H9 (cell line): ENCODE results near the gene OCRL. TPM values are rescaled to one million over a fixed set of nuclear protein-coding genes. Genes with fewer than 3 reads are reported as not detected.
"Not testable (repeated sequence)": the region's sequence is repeated elsewhere in the genome, so short reads cannot be mapped to it uniquely, and the experiment has no call there.

Experiments
- DNase-seq: peaks from one replicate; pipeline ENCODE4 v3.0.0-alpha.2; 2017
- H2AFZ ChIP-seq: one replicate; pipeline ENCODE4 v1.6.1; 2013; ENCODE audit warnings: mild to moderate bottlenecking, low read length, control low read depth, moderate library complexity
- H2AK5ac ChIP-seq: 2 replicates; pipeline ENCODE4 v1.6.1; 2013; ENCODE audit warnings: low read length, control low read depth, mixed read lengths; ENCODE audit not compliant: insufficient read length
- H2BK120ac ChIP-seq: one replicate; pipeline ENCODE4 v1.6.1; 2013; ENCODE audit warnings: low read depth, mild to moderate bottlenecking, low read length, control low read depth, inconsistent platforms; ENCODE audit not compliant: poor library complexity, severe bottlenecking
- H2BK12ac ChIP-seq: 2 replicates; pipeline ENCODE4 v1.6.1; 2013; ENCODE audit warnings: low read length, control low read depth, mixed read lengths, low read depth; ENCODE audit not compliant: insufficient read length
- H2BK15ac ChIP-seq: 2 replicates; pipeline ENCODE4 v1.6.1; 2013; ENCODE audit warnings: low read depth, low read length, control low read depth
- H2BK20ac ChIP-seq: one replicate; pipeline ENCODE4 v1.6.1; 2013; ENCODE audit warnings: low read depth, mild to moderate bottlenecking, low read length, control low read depth, inconsistent platforms; ENCODE audit not compliant: poor library complexity, severe bottlenecking
- H2BK5ac ChIP-seq: 2 replicates; pipeline ENCODE4 v1.6.1; 2013; ENCODE audit warnings: low read length, control low read depth, mixed read lengths; ENCODE audit not compliant: insufficient read length
- H3K14ac ChIP-seq: 2 replicates; pipeline ENCODE4 v1.6.1; 2013; ENCODE audit warnings: low read length, control low read depth; ENCODE audit not compliant: insufficient read depth
- H3K18ac ChIP-seq: 2 replicates; pipeline ENCODE4 v1.6.1; 2013; ENCODE audit warnings: low read depth, mild to moderate bottlenecking, mixed read lengths, low read length, control low read depth; ENCODE audit not compliant: insufficient read length
- H3K23ac ChIP-seq: 2 replicates; pipeline ENCODE4 v1.6.1; 2013; ENCODE audit warnings: low read length, control low read depth, mixed read lengths, low read depth; ENCODE audit not compliant: insufficient read length
- H3K23me2 ChIP-seq: 2 replicates; pipeline ENCODE4 v1.6.1; 2013; ENCODE audit warnings: low read depth, mild to moderate bottlenecking, mixed read lengths, low read length, control low read depth; ENCODE audit not compliant: insufficient read length, poor library complexity, severe bottlenecking
- H3K27ac ChIP-seq: 2 replicates; pipeline ENCODE4 v1.5.1; 2013; ENCODE audit warnings: low read length, control low read depth, mixed read lengths, low read depth; ENCODE audit not compliant: insufficient read length
- H3K27me3 ChIP-seq: 2 replicates; pipeline ENCODE4 v1.6.1; 2013; ENCODE audit warnings: low read length, control low read depth, inconsistent platforms; ENCODE audit not compliant: insufficient read depth
- H3K4ac ChIP-seq: 2 replicates; pipeline ENCODE4 v1.6.1; 2013; ENCODE audit warnings: low read depth, mild to moderate bottlenecking, control low read depth, inconsistent platforms, low read length, moderate library complexity
- H3K4me1 ChIP-seq: 2 replicates; pipeline ENCODE4 v1.6.1; 2013; ENCODE audit warnings: low read length, control low read depth, inconsistent platforms; ENCODE audit not compliant: insufficient read depth
- H3K4me2 ChIP-seq: 2 replicates; pipeline ENCODE4 v1.6.1; 2013; ENCODE audit warnings: low read length, control low read depth, mixed read lengths; ENCODE audit not compliant: insufficient read length, insufficient read depth
- H3K56ac ChIP-seq: 2 replicates; pipeline ENCODE4 v1.6.1; 2013; ENCODE audit warnings: low read depth, mild to moderate bottlenecking, mixed read lengths, low read length, control low read depth; ENCODE audit not compliant: insufficient read length
- H3K79me1 ChIP-seq: 2 replicates; pipeline ENCODE4 v1.6.1; 2013; ENCODE audit warnings: low read depth, mild to moderate bottlenecking, moderate library complexity, low read length, control low read depth, inconsistent platforms; ENCODE audit not compliant: insufficient read depth, poor library complexity, severe bottlenecking
- H3K79me2 ChIP-seq: 2 replicates; pipeline ENCODE4 v1.6.1; 2013; ENCODE audit warnings: low read length, control low read depth, inconsistent platforms; ENCODE audit not compliant: insufficient read depth
- H3K9ac ChIP-seq: 2 replicates; pipeline ENCODE4 v1.6.1; 2013; ENCODE audit warnings: low read length, control low read depth, mixed read lengths; ENCODE audit not compliant: insufficient read length; ENCODE audit errors: extremely low read depth
- H3K9me3 ChIP-seq: one replicate; pipeline ENCODE4 v1.6.1; 2013; ENCODE audit warnings: low read depth, low read length, inconsistent platforms; ENCODE audit not compliant: control insufficient read depth
- H3T11ph ChIP-seq: one replicate; pipeline ENCODE4 v1.6.1; 2013; ENCODE audit warnings: mild to moderate bottlenecking, low read length, control low read depth, inconsistent platforms
- H4K20me1 ChIP-seq: one replicate; pipeline ENCODE4 v1.6.1; 2013; ENCODE audit not compliant: control insufficient read depth, insufficient read length, insufficient read depth
- H4K5ac ChIP-seq: 2 replicates; pipeline ENCODE4 v1.6.1; 2013; ENCODE audit warnings: low read depth, mild to moderate bottlenecking, mixed read lengths, low read length, control low read depth; ENCODE audit not compliant: insufficient read length
- H4K8ac ChIP-seq: replicated peaks from 2 replicates; pipeline ENCODE4 v1.6.1; 2013; ENCODE audit warnings: low read length, control low read depth, mixed read lengths, low read depth; ENCODE audit not compliant: insufficient read length
- H4K91ac ChIP-seq: 2 replicates; pipeline ENCODE4 v1.6.1; 2013; ENCODE audit warnings: low read depth, mild to moderate bottlenecking, moderate library complexity, mixed read lengths, low read length, control low read depth; ENCODE audit not compliant: insufficient read length
- H3K27ac Mint-ChIP-seq, 3 experiments: 2 replicates in 2 of 3; 3 replicates in 1 of 3; pipeline ENCODE4 v1.8.0; 2020 to 2021; ENCODE audit warnings: mixed read lengths in 3 of 3, mild to moderate bottlenecking in 1 of 3, moderate library complexity in 1 of 3
- H3K27me3 Mint-ChIP-seq: 2 replicates; pipeline ENCODE4 v1.8.0; 2021; ENCODE audit warnings: low read depth, mild to moderate bottlenecking, moderate library complexity, mixed read lengths
- H3K36me3 Mint-ChIP-seq, 3 experiments: 2 replicates in 2 of 3; 3 replicates in 1 of 3; pipeline ENCODE4 v1.8.0; 2020 to 2021; ENCODE audit warnings: low read depth in 3 of 3, mixed read lengths in 3 of 3; ENCODE audit not compliant: insufficient read depth in 1 of 3
- H3K4me1 Mint-ChIP-seq, 2 experiments: 2 replicates each; pipeline ENCODE4 v1.8.0; 2020; ENCODE audit warnings: mixed read lengths in 2 of 2
- H3K4me3 Mint-ChIP-seq, 2 experiments: 2 replicates in 1 of 2; 3 replicates in 1 of 2; pipeline ENCODE4 v1.8.0; 2020 to 2021; ENCODE audit warnings: mild to moderate bottlenecking in 2 of 2, mixed read lengths in 2 of 2, moderate library complexity in 1 of 2
- H3K9me3 Mint-ChIP-seq, 2 experiments: 2 replicates in 1 of 2; 3 replicates in 1 of 2; pipeline ENCODE4 v1.8.0; 2020; ENCODE audit warnings: mild to moderate bottlenecking in 2 of 2, mixed read lengths in 2 of 2, moderate library complexity in 1 of 2
- CTCF ChIP-seq: fragments of 200-600 bp; sonication (generic); conservative IDR thresholded peaks from 3 replicates; pipeline ENCODE4 v1.8.0; 2021; ENCODE audit warnings: antibody characterized with exemption, mild to moderate bottlenecking
- WGBS: extraction: QIAGEN DNeasy Blood & Tissue Kit; methylation state at CpG from one replicate; pipeline ENCODE4 v1.1.7; 2013; ENCODE audit warnings: missing lambda C conversion rate, low lambda C conversion rate, mixed read lengths; ENCODE audit not compliant: insufficient read length; ENCODE audit errors: extremely low coverage; 5-methylcytosine and 5-hydroxymethylcytosine counted together
- total RNA-seq: library from RNA; stranded (reverse); gene quantifications from 2 replicates; pipeline ENCODE4 v1.2.1, GENCODE V29; 2021

The OCRL gene
- total RNA-seq, 1 experiment from 2014 or later: 31.4 TPM

GRCh38 chrX:129572422-129572821, 32.4 kb downstream of the OCRL start:
- no peak overlapping the region for H3K4me2 ChIP-seq
- H3K9me3 ChIP-seq: no peaks in the 10 kb centered on the region
- H3K23ac ChIP-seq: no peak overlapping the region
- no peak overlapping the region for H3K56ac ChIP-seq
- H3K27ac Mint-ChIP-seq: no peak overlapping the region
- H3K23me2 ChIP-seq: no peaks in the 10 kb centered on the region
- H3K79me2 ChIP-seq: no peaks in the 10 kb centered on the region
- no peak overlapping the region for H2AFZ ChIP-seq
- DNase-seq: no peak
- H4K8ac ChIP-seq: no peak overlapping the region
- H3K4me3 Mint-ChIP-seq: no peak overlapping the region
- no peak overlapping the region for H2BK5ac ChIP-seq
- WGBS: no CpG with 5 or more reads among the region's 2 CpGs
- H3K18ac ChIP-seq: no peak overlapping the region
- no peaks in the 10 kb centered on the region for H3K27me3 ChIP-seq
- H3T11ph ChIP-seq: no peak overlapping the region
- no peaks in the 10 kb centered on the region for H3K79me1 ChIP-seq
- H4K91ac ChIP-seq: no peak overlapping the region
- no peak overlapping the region for H3K27ac ChIP-seq
- no peaks in the 10 kb centered on the region for H4K20me1 ChIP-seq
- no peak overlapping the region for H4K5ac ChIP-seq
- H2BK120ac ChIP-seq: no peak overlapping the region
- H2AK5ac ChIP-seq: no peak overlapping the region
- H2BK15ac ChIP-seq: no peak overlapping the region
- H2BK12ac ChIP-seq: no peak overlapping the region
- H3K4me1 ChIP-seq: no peaks in the 10 kb centered on the region
- no peaks in the 10 kb centered on the region for H3K4me1 Mint-ChIP-seq
- no peak overlapping the region for H3K9ac ChIP-seq
- H3K4ac ChIP-seq: no peak overlapping the region
- H3K14ac ChIP-seq: no peak overlapping the region
- H3K9me3 Mint-ChIP-seq: no peaks in the 10 kb centered on the region
- H3K27me3 Mint-ChIP-seq: no peaks in the 10 kb centered on the region
- no peak overlapping the region for H2BK20ac ChIP-seq
- TF ChIP-seq CTCF: no peak
- peaks cover 35 to 87% (median 76%) of the 10 kb centered on the region in 3 experiments; a peak in 6 of 7 replicates for H3K36me3 Mint-ChIP-seq

- not testable (repeated sequence) for H3K18ac ChIP-seq, H3K79me2 ChIP-seq, H4K8ac ChIP-seq, H3K27ac ChIP-seq, H3K23ac ChIP-seq, H2AFZ ChIP-seq, H2BK20ac ChIP-seq, H2BK5ac ChIP-seq, H2BK120ac ChIP-seq, H3K9ac ChIP-seq, H3K79me1 ChIP-seq, H3T11ph ChIP-seq, H3K23me2 ChIP-seq, H4K91ac ChIP-seq, H3K27ac Mint-ChIP-seq, H3K4me1 Mint-ChIP-seq, H3K9me3 ChIP-seq, H3K4ac ChIP-seq, DNase-seq, H3K4me3 Mint-ChIP-seq, H2BK15ac ChIP-seq, H3K9me3 Mint-ChIP-seq, H3K4me1 ChIP-seq, H3K27me3 ChIP-seq, H3K27me3 Mint-ChIP-seq, H4K20me1 ChIP-seq, H3K56ac ChIP-seq, H2AK5ac ChIP-seq, H3K14ac ChIP-seq, H3K4me2 ChIP-seq, H2BK12ac ChIP-seq, H4K5ac ChIP-seq
- peaks cover 36 to 83% (median 76%) of the 10 kb centered on the region in 3 experiments; a peak in 6 of 7 replicates for H3K36me3 Mint-ChIP-seq
- WGBS: no CpG with 5 or more reads among the region's 4 CpGs
Observed at GRCh38 chrX:129573652-129574051, 33.6 kb downstream of the OCRL start.
